GM19372 (cell line): ENCODE measurements around the gene PREX1.
"Not testable (repeated sequence)": the region's sequence is repeated elsewhere in the genome, so short reads cannot be mapped to it uniquely, and the experiment has no call there.

Experiments used
- ATAC-seq: cut with Tn5 transposase; IDR thresholded peaks from one replicate; pipeline ENCODE4 v1.9.1; 2021; ENCODE audit warnings: mild to moderate bottlenecking, low read depth, moderate library complexity; ENCODE audit not compliant: unreplicated experiment

The PREX1 gene

GRCh38 chr20:48826883-48827771, 672 bp downstream of the PREX1 start:
- ATAC-seq, result peak; percentile 12

GRCh38 chr20:48826480-48826879, 1.3 kb downstream of the PREX1 start:
- ATAC-seq, result not testable (repeated sequence)

- ATAC-seq, result no peak
Measured at GRCh38 chr20:48826069-48826468, 1.7 kb downstream of the PREX1 start.

GRCh38 chr20:48825566-48825920, 2.3 kb downstream of the PREX1 start:
- ATAC-seq, result no peak

- no peak for ATAC-seq
Measured at GRCh38 chr20:48824830-48825565, 2.8 kb downstream of the PREX1 start.

GRCh38 chr20:48823960-48824498, 3.8 kb downstream of the PREX1 start:
- no peak for ATAC-seq

- ATAC-seq, result no peak
Measured at GRCh38 chr20:48823476-48823875, 4.3 kb downstream of the PREX1 start.

GRCh38 chr20:48822879-48823385, 4.9 kb downstream of the PREX1 start:
- ATAC-seq, result no peak

- ATAC-seq, result no peak
Measured at GRCh38 chr20:48822178-48822577, 5.6 kb downstream of the PREX1 start.

- ATAC-seq, result no peak
Measured at GRCh38 chr20:48821261-48821920, 6.4 kb downstream of the PREX1 start.

GRCh38 chr20:48820649-48820973, 7.2 kb downstream of the PREX1 start:
- ATAC-seq, result no peak

GRCh38 chr20:48819821-48820648, 7.8 kb downstream of the PREX1 start:
- ATAC-seq, result no peak

GRCh38 chr20:48819089-48819488, 8.7 kb downstream of the PREX1 start:
- ATAC-seq, result no peak

GRCh38 chr20:48818481-48818987, 9.3 kb downstream of the PREX1 start:
- no peak for ATAC-seq

- no peak for ATAC-seq
Measured at GRCh38 chr20:48818031-48818370, 9.8 kb downstream of the PREX1 start.

- no peak for ATAC-seq
Measured at GRCh38 chr20:48817367-48818030, 10.3 kb downstream of the PREX1 start.

- no peak for ATAC-seq
Measured at GRCh38 chr20:48816282-48817205, 11.3 kb downstream of the PREX1 start.

- no peak for ATAC-seq
Measured at GRCh38 chr20:48815537-48815936, 12.3 kb downstream of the PREX1 start.
